Activated CD8-positive, alpha-beta memory T cell treated with anti-CD3 and anti-CD28 coated beads, Interleukin-2, amount 50 U/mL, for 48 hours (primary cell): ENCODE data around the gene SKI.

ENCODE experiments used
- DNase-seq: peaks from one replicate; pipeline ENCODE4 v3.0.0-alpha.2; 2020

The SKI gene

DNA sequence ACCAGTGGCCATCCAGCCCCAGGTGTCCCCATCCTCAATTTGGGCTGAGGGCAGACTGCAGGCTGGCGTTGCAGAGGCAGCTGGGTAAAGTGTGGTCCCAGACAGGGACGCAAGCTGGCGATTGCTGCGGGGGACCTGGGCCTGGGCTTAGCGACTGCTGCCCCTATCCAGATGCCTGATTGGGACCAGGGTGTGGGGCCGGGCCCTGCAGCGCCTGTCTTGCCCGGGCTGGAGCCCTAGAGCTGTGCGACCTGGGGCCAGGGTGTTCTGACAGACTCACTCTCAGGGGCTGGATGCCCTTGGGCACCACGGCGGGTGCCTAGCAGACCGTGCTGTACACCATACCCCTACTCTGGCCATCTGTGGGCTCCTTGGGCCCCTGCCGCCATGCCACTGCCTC is 17.3 kb upstream of the SKI start:
- no peak for DNase-seq

DNA sequence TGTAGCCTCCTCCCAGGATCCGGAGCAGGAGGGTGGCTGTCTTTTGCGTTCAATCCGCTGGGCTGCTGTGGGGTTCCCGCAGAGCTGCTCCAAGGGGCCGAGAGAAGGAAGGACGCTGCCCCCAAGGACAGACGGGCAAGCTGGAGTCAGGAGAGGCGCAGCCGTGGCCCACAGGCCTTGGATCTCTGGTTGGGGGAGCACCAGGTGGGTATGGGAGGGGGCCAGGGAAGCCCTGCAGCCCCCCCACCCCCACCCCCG is 15.9 kb upstream of the SKI start:
- no peak for DNase-seq

DNA sequence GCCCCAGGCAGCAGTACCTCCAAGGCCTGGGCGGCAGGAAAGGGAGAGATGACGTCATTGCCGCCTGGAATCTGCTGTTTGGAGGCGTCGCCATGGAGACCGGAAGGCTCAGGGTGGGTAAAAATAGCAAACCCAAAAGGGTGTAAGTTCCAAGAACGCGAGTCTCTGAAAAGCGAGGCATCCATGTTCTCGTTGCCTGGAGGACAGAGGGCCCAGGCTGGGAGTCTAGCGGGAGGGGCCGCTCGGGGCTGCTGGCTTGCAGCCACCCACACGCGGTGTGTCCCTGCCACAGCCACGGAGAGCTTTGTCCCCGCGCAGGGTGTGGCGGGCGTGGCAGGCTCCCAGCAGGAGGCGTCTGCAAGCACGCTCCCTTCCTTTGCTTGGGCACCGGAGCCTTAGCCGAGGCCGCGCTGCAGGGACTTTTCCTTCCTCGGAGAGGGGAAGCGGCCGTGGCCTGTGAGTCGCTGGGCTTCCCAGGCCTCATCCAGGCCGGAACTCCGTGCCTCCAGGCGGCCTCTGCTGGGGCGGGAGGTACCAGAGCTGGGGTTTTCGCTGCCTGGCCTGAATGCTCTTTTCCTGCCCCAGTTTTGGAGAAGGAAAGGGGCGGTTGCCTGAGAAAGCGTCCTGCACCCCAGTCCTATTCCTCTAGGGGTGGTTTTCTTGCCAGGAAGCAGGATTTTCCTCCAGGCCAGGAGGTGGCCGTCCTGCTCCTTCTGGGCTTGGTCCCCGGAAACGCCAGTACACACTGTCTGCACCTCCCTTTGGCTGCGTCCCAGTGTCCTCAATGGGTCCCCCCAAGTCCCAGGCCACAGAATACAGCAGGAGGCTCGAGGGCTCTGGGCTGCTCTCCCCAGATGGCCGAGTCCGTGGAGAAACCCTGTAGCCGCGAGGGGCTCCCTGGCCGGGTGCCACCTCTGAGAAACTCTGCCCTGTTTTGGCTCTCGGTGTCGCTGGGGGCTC is 15.3 kb upstream of the SKI start:
- no peak for DNase-seq

DNA sequence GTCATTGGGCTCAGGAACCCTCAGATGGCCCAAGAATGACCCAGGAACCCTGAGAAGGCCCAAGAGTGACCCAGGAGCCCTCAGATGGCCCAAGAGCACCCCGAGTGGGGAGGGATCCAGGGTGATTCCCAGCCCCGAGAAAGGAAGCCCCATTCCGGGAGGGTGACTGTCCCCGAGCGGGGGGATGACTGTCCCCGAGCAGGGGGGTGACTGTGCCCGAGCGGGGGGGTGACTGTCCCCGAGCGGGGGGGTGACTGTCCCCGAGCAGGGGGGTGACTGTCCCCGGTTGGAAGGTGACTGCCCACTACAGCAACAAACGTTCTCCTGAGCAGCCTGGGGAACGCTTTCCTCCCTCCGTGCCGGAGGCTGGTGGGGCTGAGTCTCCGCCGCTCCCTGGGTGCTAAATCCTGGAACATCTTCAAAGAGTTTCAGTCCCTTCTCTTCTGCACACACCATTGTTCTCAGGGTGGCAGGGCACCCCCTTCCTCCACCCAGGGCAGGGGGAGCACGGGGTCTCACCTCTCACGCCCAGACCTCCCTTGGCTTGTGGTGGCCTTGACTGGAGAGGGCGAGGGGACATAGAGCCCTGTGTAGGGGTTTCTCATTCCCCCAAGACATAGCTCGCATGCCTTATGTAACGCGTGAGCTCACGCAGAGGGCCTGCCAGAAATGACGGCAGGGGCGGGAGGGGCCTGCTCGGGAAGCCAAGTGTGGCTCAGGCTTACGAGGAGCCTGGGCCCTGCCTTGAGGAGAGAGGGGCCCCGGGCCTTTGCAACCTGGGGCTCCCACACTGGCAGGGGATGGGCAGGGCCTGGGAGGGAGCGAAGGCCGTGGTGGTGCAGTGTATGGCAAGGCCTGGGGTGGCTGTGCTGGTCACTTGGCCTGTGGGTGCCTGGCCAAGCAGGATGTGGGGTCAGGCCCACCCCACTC is 14.3 kb upstream of the SKI start:
- DNase-seq, result no peak

DNA sequence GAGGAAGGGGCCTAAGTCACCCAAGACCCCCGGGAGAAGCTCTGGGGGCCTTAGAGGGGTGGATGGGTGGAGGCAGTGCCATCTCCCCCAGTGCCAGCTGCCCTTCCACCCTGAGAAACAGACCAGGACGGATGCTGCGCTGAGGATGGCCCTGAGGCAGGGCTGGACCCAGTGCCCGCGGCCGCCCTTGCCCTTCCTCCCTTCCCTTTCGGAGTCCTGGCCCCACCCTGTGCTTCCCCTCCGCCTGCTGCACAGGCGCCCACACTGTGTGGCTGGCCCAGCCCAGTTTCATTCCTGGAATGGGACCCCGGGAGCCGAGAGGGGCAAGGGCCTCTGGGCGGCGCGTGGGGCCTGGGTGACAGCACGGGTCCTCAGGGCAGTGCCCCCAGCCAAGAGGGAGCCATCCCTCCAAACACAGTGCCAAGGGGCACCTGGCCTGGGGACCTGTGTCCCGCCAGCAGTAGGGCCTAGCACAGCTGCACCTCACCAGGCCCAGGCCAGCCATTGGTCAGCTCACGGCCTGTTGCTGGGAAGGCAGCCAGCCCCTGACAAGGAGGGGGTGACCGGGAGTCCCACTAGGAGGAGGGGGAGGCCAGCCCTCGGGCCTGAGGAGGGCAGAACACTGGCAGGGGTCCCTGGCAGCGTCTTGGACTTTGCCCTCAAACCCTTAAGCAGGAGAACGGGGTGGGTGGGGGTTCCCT is 13.4 kb upstream of the SKI start:
- DNase-seq, result no peak

DNA sequence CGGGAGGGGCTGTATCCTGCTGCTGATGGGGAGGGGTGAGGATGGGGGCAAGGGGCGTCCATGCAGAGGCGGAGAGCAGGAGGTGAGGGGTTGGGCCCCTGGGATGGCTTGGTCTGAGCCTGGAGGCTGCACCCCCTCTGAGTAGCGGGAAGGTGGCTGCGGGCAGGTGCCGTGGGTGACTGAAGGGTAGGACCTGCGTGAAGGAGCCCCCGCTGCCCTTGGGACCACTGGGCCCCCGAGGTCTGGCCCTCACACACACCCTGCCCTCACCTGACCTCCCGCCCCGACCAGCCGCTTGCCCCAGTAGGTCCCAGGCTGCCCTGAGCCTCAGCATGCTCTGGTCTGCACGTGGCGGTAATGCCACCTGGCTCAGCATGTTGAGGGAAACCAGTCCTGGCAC is 12.8 kb upstream of the SKI start:
- no peak for DNase-seq

DNA sequence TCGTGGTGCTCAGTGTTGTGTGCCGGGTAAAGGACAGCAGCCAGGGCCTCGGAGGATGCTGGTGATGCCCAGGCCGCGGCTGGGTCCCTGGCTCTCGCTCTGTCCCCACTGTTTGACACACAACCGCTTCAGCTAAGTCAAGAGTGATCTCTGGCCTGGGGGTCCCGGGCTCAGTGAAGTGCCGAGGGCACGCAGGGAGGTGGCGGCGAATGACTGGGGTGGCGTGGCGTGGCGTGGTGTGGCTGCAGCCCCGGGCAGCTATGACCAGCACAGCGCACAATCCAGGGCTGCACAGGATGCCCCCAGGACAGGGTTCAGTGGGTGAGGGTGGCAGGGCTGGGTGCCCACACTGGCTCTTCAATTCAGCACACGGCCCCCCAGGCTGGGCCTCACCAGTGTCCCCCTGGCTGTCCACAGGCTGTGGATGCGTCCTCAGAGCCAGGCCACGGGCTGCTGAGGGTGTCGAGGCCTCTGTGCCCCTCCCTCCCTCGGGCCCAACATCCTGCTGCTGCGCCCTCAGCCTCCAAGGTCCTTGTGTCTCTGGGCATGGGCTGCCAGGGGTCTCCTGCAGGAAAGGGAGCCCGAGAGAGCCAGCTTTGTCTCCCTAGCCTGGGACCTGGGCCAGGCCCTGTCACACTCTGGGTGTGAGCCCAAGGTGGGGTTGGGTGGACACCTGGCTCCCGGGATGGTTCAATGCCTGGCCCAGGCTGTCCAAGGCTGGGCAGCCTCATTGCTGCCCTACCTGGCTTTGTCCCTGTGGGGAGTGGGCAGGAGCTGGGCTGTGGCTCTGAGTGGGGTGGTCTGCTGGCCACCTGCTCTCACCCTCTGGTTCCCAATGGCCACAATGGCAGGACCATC is 12.0 kb upstream of the SKI start:
- no peak for DNase-seq

DNA sequence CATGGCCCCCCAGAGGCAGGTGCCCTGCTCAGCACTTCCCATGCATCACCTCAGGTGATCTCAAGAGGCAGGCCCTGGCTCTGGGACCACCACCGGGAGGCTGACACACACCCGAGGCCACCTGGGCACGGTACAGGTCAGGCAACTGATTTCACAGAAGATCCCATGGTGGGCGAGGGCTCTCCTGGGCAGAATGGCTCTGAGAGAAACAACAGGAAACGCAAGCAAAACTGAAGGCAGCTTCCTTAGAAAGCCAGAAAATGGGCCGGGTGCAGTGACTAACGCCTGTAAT is 11.4 kb upstream of the SKI start:
- DNase-seq, result no peak

DNA sequence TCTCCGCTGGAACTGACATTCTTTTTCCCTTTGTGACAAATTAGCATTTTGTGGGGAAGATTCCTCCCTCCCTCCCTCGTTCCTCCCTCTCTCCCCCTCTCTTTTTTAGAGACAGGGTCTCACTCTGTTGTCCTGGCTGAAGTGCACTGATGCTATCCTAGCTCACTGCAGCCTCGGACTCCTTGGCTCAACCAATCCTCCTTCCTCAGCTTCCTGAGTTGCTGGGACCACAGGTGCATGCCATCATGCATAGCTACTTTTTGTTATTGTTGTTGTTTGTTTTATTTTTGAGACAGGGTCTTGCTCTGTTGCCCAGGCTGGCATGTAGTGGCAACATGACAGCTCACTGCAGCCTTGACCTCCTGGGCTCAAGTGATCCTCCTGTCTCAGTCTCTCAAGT is 6.8 kb upstream of the SKI start:
- DNase-seq, result no peak

DNA sequence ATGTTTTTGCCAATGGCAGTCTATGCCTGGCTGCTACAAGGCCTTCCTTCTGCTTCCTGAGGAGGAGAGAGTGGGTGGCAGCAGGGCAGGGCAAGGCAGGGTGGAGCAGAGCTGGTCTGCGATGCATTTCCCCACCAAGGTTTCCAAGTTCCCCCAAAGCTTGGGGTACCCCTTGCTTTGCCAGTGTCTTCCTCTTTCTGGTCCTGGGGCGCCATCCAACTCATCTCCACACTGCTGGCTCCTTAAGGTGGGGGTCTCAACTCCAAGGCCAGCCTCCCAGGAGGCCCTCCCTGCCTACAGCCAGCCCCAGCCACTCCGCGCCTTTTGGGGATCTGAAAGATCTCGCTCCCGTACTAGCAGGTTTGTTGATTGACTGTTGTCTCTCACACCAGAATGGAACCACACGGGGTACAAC is 3.9 kb upstream of the SKI start:
- no peak for DNase-seq

DNA sequence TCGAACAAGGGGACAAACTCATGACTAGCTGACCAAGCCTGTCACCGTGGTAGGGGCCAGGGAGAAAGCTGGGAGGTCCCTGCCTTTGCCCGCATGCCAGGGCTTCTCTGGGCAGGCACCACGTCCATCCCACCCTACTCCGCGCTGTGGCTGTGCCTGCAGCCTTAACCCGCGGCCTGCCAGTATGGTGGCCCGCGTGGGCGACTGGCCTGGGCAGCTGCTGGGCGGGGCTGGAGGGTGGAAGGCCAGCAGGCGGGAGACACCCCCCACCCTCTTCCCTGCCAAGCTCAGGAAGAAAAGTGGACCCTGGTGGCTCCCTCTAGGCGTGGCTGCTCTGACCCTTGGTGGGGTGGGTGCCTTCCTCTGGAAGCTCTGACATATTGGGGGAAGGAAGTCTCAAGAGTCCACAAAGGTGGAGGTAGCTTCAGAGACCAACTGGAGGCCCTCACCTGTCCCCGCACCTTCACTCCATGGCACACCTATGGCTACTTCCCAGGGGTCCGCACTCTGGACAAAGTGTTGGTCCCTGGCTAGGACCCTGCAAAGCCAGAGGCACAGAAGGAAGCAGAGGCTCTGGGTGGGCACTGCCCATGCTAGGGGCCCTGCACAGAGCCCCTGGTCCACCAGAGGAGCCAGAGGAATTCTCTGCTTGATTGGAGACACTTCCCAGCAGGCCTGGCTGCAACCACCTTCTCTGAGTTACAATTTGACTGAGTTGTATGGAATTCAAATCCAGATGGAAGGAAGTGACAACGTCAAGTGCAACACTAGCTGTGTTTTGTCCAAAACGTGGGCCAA is 3.3 kb upstream of the SKI start:
- no peak for DNase-seq

DNA sequence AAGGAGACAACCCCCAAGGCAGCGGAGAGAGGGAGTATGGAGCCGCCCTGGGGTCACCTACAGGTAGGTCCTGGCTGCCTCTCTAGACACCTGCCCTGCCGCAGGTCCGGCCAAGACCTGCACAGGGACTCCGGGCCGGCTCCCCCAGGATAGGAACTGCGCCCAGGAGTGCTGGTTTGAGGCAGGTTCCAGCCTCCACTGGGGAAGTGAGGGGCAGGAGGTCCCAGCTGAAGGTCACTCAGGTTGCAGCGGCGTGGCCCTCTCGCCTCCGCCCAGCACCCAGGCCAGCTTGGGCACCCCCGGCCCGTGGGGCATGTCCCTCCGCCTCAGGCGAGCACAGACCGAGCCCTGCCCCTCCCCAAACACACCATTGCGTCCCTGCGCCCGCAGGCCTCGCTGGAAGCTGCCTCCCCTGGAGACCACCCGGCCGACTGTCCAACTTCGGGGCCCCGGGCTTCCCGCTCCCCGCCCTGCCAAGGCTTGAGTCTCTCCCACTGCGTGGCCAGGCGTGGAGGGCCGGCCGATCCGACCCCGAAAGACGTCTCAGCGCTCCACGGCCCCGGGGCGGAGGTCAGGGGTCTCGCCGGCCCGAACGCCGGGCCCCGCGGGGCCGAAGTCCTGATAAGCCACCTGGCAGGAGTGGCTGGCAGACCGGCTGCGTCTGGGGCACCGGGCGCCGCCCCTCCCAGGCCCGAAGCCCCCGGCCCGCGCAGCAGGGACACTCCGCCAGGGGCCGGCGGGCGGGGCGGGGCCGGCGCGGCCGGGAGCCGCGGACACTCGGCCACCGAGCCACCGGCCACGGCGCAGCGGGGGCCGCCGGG is 1.4 kb upstream of the SKI start:
- DNase-seq, result no peak

DNA sequence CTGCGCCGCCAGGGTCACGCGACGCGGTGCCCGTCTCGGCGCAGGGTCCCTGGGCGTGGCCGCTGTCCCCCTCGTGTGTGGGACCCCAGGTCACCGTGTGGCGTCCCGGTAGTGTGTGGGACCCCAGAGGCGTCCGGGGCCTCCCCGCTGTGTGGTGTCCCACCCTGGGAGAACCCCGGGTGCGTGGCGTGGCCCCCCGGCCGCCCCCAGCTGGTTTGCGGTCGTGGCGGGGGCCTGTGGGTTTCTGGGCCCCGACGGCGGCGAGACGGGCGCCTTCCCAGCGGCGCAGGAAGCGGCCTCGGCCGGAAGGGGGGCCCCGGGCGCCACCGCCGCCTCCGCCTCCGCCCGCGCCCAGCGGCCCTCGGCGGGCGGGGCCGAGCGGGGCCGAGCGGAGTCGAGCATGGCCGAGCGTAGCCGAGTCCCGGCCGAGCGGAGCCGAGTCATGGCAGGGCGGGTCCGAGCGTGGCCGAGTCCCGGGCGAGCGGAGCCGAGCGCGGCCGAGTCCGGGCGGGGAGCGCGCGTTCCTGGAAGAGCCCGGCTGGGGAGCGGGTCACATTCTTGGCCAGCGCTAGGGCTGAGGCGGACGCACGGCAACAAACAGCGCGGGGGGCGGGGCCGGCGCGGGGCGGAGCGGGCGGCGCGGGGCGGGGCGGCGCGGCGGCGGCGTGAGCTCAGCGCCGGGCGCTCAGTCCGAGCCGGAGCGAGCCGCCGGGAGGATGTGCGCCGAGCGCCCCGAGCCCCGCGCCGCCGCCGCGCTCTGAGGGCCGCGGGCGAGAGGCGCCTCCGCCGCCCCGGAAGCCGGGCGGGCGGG is 568 bp upstream of the SKI start:
- DNase-seq, result peak; percentile 98

DNA sequence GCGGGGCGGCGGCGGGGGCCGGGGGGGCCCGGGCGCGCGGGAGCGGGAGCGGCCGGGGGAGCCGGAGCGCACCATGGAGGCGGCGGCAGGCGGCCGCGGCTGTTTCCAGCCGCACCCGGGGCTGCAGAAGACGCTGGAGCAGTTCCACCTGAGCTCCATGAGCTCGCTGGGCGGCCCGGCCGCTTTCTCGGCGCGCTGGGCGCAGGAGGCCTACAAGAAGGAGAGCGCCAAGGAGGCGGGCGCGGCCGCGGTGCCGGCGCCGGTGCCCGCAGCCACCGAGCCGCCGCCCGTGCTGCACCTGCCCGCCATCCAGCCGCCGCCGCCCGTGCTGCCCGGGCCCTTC is 546 bp downstream of the SKI start:
- DNase-seq, result no peak

DNA sequence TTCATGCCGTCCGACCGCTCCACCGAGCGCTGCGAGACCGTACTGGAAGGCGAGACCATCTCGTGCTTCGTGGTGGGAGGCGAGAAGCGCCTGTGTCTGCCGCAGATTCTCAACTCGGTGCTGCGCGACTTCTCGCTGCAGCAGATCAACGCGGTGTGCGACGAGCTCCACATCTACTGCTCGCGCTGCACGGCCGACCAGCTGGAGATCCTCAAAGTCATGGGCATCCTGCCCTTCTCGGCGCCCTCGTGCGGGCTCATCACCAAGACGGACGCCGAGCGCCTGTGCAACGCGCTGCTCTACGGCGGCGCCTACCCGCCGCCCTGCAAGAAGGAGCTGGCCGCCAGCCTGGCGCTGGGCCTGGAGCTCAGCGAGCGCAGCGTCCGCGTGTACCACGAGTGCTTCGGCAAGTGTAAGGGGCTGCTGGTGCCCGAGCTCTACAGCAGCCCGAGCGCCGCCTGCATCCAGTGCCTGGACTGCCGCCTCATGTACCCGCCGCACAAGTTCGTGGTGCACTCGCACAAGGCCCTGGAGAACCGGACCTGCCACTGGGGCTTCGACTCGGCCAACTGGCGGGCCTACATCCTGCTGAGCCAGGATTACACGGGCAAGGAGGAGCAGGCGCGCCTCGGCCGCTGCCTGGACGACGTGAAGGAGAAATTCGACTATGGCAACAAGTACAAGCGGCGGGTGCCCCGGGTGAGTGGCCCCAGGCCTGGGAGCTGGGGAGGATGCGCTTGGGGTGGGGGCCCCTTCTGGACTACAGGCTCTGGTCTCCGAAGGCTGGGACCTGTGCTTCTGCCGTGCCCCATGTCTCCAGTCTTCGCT is 1.1 kb downstream of the SKI start:
- DNase-seq, result peak; percentile 77

DNA sequence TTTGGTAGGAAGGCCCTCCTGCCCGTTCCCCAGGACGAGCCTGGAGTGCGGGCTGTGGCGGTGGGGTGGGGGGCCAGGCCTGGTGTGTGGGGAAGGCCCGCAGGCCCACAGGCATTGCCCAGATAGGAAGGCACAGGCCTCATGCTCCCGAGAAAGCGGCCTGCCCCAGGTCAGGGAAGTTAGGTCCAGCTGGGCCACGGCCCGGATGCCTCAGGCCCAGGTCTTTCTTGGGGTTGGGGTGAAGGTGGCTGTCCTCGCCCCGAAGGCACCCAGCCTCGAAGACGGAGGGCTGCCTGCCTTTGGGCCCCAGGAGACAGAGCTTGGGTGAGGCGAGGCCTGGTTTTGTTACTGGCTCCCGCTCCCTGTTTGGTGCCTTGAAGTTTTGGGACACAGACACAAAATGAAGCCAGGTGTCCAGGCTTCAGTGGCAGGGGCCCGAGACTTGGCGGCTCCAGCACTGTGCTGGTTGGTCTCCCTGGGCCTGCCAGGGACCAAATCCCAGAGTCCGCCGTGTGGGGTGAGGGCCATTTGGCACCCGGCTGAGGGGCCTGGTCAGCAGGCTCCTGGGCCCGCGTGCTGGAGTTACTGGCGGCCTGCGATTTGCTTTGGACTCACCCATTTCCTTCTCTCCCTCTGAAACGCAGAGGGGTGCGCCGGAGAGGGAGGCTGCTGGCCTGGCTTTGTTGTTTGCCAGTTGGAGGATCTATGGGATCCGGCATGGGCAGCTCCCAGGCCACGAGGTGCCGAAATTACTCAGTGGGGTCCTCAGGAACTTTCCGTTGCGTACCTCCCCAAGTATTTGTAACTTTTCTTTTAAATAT is 2.0 kb downstream of the SKI start:
- DNase-seq, result no peak

DNA sequence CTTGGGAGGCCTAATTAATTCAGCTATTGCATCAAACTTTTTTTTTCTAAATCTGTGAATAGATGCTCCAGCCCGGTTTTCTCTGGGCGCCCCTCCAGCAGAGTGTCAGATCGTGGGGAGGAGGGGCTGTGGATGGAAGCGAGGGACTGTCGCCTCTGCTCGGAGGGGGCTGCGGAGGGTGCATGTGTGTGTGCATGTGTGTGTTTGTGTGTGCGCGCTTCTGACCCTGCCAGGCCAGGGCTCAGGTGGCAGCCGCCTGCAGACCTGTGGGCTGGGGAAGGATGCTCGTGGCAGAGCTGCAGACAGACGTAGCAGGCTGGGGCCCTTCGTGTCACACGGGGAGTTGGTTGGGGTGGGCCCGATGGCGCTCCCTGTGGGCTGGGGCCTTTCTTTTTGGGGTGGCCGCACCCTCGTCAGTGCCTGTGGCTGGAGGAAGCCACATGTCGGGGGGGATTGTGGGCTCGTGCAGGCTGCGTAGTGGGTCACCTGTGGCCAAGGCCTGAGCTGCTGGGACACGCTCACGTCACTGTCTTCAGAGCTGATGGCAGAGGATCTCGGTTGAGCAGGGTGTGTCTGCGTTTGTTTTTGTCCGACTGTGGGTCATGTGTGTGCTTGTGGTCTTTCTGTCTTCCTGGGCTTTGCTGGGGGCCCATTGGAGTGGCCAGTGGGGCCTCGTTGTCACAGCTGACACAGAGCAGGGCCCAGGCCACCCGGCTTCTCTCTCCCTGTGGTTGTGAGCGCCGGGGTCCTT is 2.8 kb downstream of the SKI start:
- peak; percentile 78 for DNase-seq
